Karpas-422 (cell line): Measurements from ENCODE around the gene LEMD3. TPM values are rescaled to one million over a fixed set of nuclear protein-coding genes. Genes with fewer than 3 reads are reported as not detected.
"Not testable (repeated sequence)": the region's sequence is repeated elsewhere in the genome, so short reads cannot be mapped to it uniquely, and the experiment has no call there.

Experiments used
- DNase-seq: peaks from one replicate; pipeline ENCODE4 v3.0.0-alpha.2; 2015
- H2AFZ ChIP-seq: fragments of 200-600 bp; sonication (generic); 2 replicates; pipeline ENCODE4 v1.6.1; 2014; ENCODE audit warnings: antibody characterized with exemption, low read length, mixed read lengths
- H3K27ac ChIP-seq: fragments of 200-600 bp; sonication (generic); 2 replicates; pipeline ENCODE4 v1.5.1; 2014; ENCODE audit warnings: mild to moderate bottlenecking, low read length, moderate library complexity
- H3K27me3 ChIP-seq: fragments of 200-600 bp; sonication (generic); 2 replicates; pipeline ENCODE4 v1.6.1; 2014; ENCODE audit warnings: low read length, mixed read lengths
- H3K36me3 ChIP-seq: fragments of 200-600 bp; sonication (generic); 2 replicates; pipeline ENCODE4 v1.6.1; 2014; ENCODE audit warnings: low read length, mixed read lengths; ENCODE audit not compliant: insufficient read depth
- H3K4me1 ChIP-seq: fragments of 200-600 bp; sonication (generic); 2 replicates; pipeline ENCODE4 v1.6.1; 2014; ENCODE audit warnings: mild to moderate bottlenecking, low read length, mixed read lengths
- H3K4me2 ChIP-seq: fragments of 200-600 bp; sonication (generic); 2 replicates; pipeline ENCODE4 v1.6.1; 2014; ENCODE audit warnings: low read length, low read depth, mild to moderate bottlenecking; ENCODE audit not compliant: poor library complexity, severe bottlenecking
- H3K4me3 ChIP-seq: fragments of 200-600 bp; sonication (generic); 2 replicates; pipeline ENCODE4 v1.5.1; 2014; ENCODE audit warnings: mild to moderate bottlenecking, antibody characterized with exemption, low read length, mixed read lengths
- H3K79me2 ChIP-seq: fragments of 200-600 bp; sonication (generic); 2 replicates; pipeline ENCODE4 v1.6.1; 2014; ENCODE audit warnings: mild to moderate bottlenecking, low read length, mixed read lengths
- H3K9ac ChIP-seq: fragments of 200-600 bp; sonication (generic); 2 replicates; pipeline ENCODE4 v1.6.0; 2014; ENCODE audit warnings: low read length
- H3K9me2 ChIP-seq: fragments of 200-600 bp; sonication (generic), shearing (Covaris generic); replicated peaks from 2 replicates; pipeline ENCODE4 v1.6.0; 2014; ENCODE audit warnings: mild to moderate bottlenecking, low read length, moderate library complexity; ENCODE audit not compliant: insufficient read depth
- H3K9me3 ChIP-seq: fragments of 300-700, 200-600 bp; sonication (generic); 2 replicates; pipeline ENCODE4 v1.6.1; 2014; ENCODE audit warnings: low read length, mixed read lengths
- H4K20me1 ChIP-seq: fragments of 200-600 bp; sonication (generic); 2 replicates; pipeline ENCODE4 v1.6.1; 2014; ENCODE audit warnings: mild to moderate bottlenecking, antibody characterized with exemption, low read length, low read depth; ENCODE audit not compliant: insufficient read depth
- total RNA-seq: library from RNA; depleted of rRNA; stranded (reverse); fragments of >200 nt; shearing (Covaris generic); gene quantifications from 2 replicates; pipeline ENCODE4 v1.2.3, GENCODE V29; 2014; ENCODE audit warnings: low replicate concordance

Gene LEMD3
- total RNA-seq, 1 experiment from 2014 or later = 35.6 TPM

DNA sequence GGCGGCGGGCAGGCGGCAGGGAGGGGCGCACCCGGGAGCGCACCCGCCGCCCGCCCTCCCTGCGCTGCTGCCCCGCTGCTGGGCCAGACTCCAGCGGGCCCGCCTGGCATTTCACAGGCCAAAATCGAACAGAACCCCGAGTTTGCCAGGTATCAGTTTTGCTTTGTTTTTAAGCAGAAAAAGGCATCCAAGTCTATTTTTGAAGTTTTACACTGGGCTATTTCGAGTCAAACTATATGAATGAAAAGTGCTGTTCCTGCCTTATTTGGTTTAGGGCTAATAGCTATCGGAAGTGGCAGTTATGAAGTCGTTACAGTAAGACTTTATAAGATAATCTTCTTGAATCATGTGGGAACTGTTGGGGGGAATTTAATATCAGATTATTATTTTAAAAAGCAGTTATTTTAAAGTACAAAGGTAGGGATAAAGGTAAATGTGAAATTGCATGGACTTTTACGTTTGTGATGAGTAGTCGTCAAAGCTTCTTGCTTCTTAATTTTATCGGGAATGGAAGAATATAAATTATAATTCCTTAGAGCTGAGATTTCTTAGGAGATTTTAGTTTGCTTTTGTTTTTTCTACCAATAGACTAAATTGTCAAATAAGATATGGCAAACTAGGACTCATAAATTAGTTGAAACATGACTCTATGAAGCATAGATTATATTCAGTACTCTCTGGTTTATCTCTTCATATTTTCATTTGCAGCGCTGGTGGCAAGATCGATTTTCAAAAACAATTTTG lies 110.2 kb downstream of the LEMD3 start:
- Histone ChIP-seq H3K79me2 (no peaks in the 10 kb centered on the region), H3K9ac (peak overlapping the region; percentile 39), H3K9me3 (no peaks in the 10 kb centered on the region), H3K4me1 (no peaks in the 10 kb centered on the region; the same call in 1 of the 2 replicates), H3K27me3 (no peaks in the 10 kb centered on the region; the same call in 1 of the 2 replicates), H3K4me3 (peak overlapping the region; percentile 53), H4K20me1 (no peaks in the 10 kb centered on the region), H3K36me3 (no peaks in the 10 kb centered on the region), H3K27ac (no peak overlapping the region), H2AFZ (no peak overlapping the region), H3K4me2 (peak overlapping the region; percentile 70), H3K9me2 (no peaks in the 10 kb centered on the region)
- no peak for DNase-seq

GRCh38 chr12:65280306-65280705 lies 110.9 kb downstream of the LEMD3 start:
- no peak overlapping the region for H3K4me3 ChIP-seq
- no peaks in the 10 kb centered on the region for H4K20me1 ChIP-seq
- no peaks in the 10 kb centered on the region for H3K9me2 ChIP-seq
- H3K9me3 ChIP-seq = no peaks in the 10 kb centered on the region
- no peaks in the 10 kb centered on the region; the same call in 1 of the 2 replicates for H3K27me3 ChIP-seq
- no peak for DNase-seq
- no peaks in the 10 kb centered on the region for H3K36me3 ChIP-seq
- no peak overlapping the region for H3K27ac ChIP-seq
- H2AFZ ChIP-seq = no peak overlapping the region
- no peaks in the 10 kb centered on the region for H3K79me2 ChIP-seq
- H3K4me1 ChIP-seq = no peaks in the 10 kb centered on the region; the same call in 1 of the 2 replicates
- no peak overlapping the region for H3K9ac ChIP-seq
- no peak overlapping the region for H3K4me2 ChIP-seq

- H3K4me2 ChIP-seq = no peak overlapping the region
- no peaks in the 10 kb centered on the region for H3K36me3 ChIP-seq
- no peaks in the 10 kb centered on the region for H3K79me2 ChIP-seq
- H3K4me1 ChIP-seq = no peaks in the 10 kb centered on the region; the same call in 1 of the 2 replicates
- no peaks in the 10 kb centered on the region for H3K9me3 ChIP-seq
- no peak overlapping the region for H3K27ac ChIP-seq
- H2AFZ ChIP-seq = no peak overlapping the region
- no peak for DNase-seq
- H3K9ac ChIP-seq = no peak overlapping the region
- no peaks in the 10 kb centered on the region for H4K20me1 ChIP-seq
- no peak overlapping the region for H3K4me3 ChIP-seq
- H3K9me2 ChIP-seq = no peaks in the 10 kb centered on the region
- no peaks in the 10 kb centered on the region; the same call in 1 of the 2 replicates for H3K27me3 ChIP-seq
These were observed 113.5 kb downstream of the LEMD3 start for GRCh38 chr12:65282840-65283239.

- H3K9ac ChIP-seq, H3K4me1 ChIP-seq, H4K20me1 ChIP-seq, H3K9me3 ChIP-seq, H3K4me2 ChIP-seq, H3K9me2 ChIP-seq, H3K4me3 ChIP-seq, DNase-seq, H3K36me3 ChIP-seq, H2AFZ ChIP-seq, H3K27ac ChIP-seq, H3K79me2 ChIP-seq, H3K27me3 ChIP-seq: not testable (repeated sequence)
These were observed 116.1 kb downstream of the LEMD3 start for GRCh38 chr12:65285532-65285931.

DNA sequence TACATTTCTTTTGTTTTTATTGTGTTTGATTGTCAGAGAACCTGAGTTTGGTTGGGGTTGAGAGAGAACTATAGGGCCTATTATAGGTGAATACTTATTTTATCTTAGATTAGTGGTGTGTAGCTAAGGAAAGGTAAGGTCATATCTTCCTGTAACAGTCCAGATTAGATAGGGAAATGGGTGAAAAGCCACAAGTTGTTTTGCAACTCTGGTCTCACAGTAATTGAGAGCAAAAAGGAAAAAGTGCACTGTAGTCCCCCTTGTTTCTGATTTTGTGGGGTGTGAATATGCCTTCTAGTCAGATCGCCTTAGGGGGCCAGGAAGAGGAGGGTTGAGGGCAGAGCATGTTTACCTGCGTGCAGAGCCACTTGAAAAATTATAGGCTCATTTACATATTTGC lies 118.0 kb downstream of the LEMD3 start:
- no peak overlapping the region for H2AFZ ChIP-seq
- no peak overlapping the region for H3K27ac ChIP-seq
- no peak overlapping the region for H3K4me3 ChIP-seq
- no peaks in the 10 kb centered on the region for H3K9me3 ChIP-seq
- H3K27me3 ChIP-seq = no peaks in the 10 kb centered on the region
- H3K79me2 ChIP-seq = no peaks in the 10 kb centered on the region
- no peaks in the 10 kb centered on the region for H3K4me1 ChIP-seq
- DNase-seq = no peak
- no peak overlapping the region for H3K4me2 ChIP-seq
- H4K20me1 ChIP-seq = no peaks in the 10 kb centered on the region
- no peak overlapping the region for H3K9ac ChIP-seq
- no peaks in the 10 kb centered on the region for H3K36me3 ChIP-seq
- no peaks in the 10 kb centered on the region for H3K9me2 ChIP-seq

- Histone ChIP-seq H3K9me3 (no peaks in the 10 kb centered on the region), H3K4me1 (no peaks in the 10 kb centered on the region), H3K79me2 (no peaks in the 10 kb centered on the region), H3K9me2 (no peaks in the 10 kb centered on the region), H4K20me1 (no peaks in the 10 kb centered on the region), H3K27me3 (no peaks in the 10 kb centered on the region; the same call in 1 of the 2 replicates), H3K9ac (no peak overlapping the region), H3K36me3 (no peaks in the 10 kb centered on the region), H3K4me2 (no peak overlapping the region), H2AFZ (no peak overlapping the region), H3K4me3 (no peak overlapping the region), H3K27ac (no peak overlapping the region)
- DNase-seq = no peak
These were observed 122.9 kb downstream of the LEMD3 start for GRCh38 chr12:65292241-65292640.

GRCh38 chr12:65293735-65294134 lies 124.4 kb downstream of the LEMD3 start:
- DNase-seq = no peak
- Histone ChIP-seq H3K4me1 (no peaks in the 10 kb centered on the region), H3K79me2 (no peaks in the 10 kb centered on the region), H3K9me3 (no peaks in the 10 kb centered on the region), H3K4me2 (no peak overlapping the region), H3K36me3 (no peaks in the 10 kb centered on the region), H3K27me3 (no peaks in the 10 kb centered on the region; the same call in 1 of the 2 replicates), H3K9ac (no peak overlapping the region), H3K4me3 (no peak overlapping the region), H2AFZ (no peak overlapping the region), H3K27ac (no peak overlapping the region), H4K20me1 (no peaks in the 10 kb centered on the region), H3K9me2 (no peaks in the 10 kb centered on the region)

GRCh38 chr12:65294641-65295262 lies 125.4 kb downstream of the LEMD3 start:
- no peaks in the 10 kb centered on the region for H4K20me1 ChIP-seq
- H3K4me1 ChIP-seq = no peaks in the 10 kb centered on the region
- H3K36me3 ChIP-seq = no peaks in the 10 kb centered on the region
- no peak overlapping the region for H3K27ac ChIP-seq
- no peaks in the 10 kb centered on the region for H3K9me2 ChIP-seq
- H2AFZ ChIP-seq = no peak overlapping the region
- H3K4me2 ChIP-seq = no peak overlapping the region
- H3K4me3 ChIP-seq = no peak overlapping the region
- H3K79me2 ChIP-seq = no peaks in the 10 kb centered on the region
- no peaks in the 10 kb centered on the region; the same call in 1 of the 2 replicates for H3K27me3 ChIP-seq
- no peak for DNase-seq
- no peak overlapping the region for H3K9ac ChIP-seq
- H3K9me3 ChIP-seq = no peaks in the 10 kb centered on the region
